H9 (cell line): ENCODE data around the gene WNT10A. TPM values are rescaled to one million over a fixed set of nuclear protein-coding genes. Genes with fewer than 3 reads are reported as not detected.

ENCODE experiments used
- DNase-seq: peaks from one replicate; pipeline ENCODE4 v3.0.0-alpha.2; 2017
- H2AFZ ChIP-seq: one replicate; pipeline ENCODE4 v1.6.1; 2013; ENCODE audit warnings: mild to moderate bottlenecking, low read length, control low read depth, moderate library complexity
- H2AK5ac ChIP-seq: 2 replicates; pipeline ENCODE4 v1.6.1; 2013; ENCODE audit warnings: low read length, control low read depth, mixed read lengths; ENCODE audit not compliant: insufficient read length
- H2BK120ac ChIP-seq: one replicate; pipeline ENCODE4 v1.6.1; 2013; ENCODE audit warnings: low read depth, mild to moderate bottlenecking, low read length, control low read depth, inconsistent platforms; ENCODE audit not compliant: poor library complexity, severe bottlenecking
- H2BK12ac ChIP-seq: 2 replicates; pipeline ENCODE4 v1.6.1; 2013; ENCODE audit warnings: low read length, control low read depth, mixed read lengths, low read depth; ENCODE audit not compliant: insufficient read length
- H2BK15ac ChIP-seq: 2 replicates; pipeline ENCODE4 v1.6.1; 2013; ENCODE audit warnings: low read depth, low read length, control low read depth
- H2BK20ac ChIP-seq: one replicate; pipeline ENCODE4 v1.6.1; 2013; ENCODE audit warnings: low read depth, mild to moderate bottlenecking, low read length, control low read depth, inconsistent platforms; ENCODE audit not compliant: poor library complexity, severe bottlenecking
- H2BK5ac ChIP-seq: 2 replicates; pipeline ENCODE4 v1.6.1; 2013; ENCODE audit warnings: low read length, control low read depth, mixed read lengths; ENCODE audit not compliant: insufficient read length
- H3K14ac ChIP-seq: 2 replicates; pipeline ENCODE4 v1.6.1; 2013; ENCODE audit warnings: low read length, control low read depth; ENCODE audit not compliant: insufficient read depth
- H3K18ac ChIP-seq: 2 replicates; pipeline ENCODE4 v1.6.1; 2013; ENCODE audit warnings: low read depth, mild to moderate bottlenecking, mixed read lengths, low read length, control low read depth; ENCODE audit not compliant: insufficient read length
- H3K23ac ChIP-seq: 2 replicates; pipeline ENCODE4 v1.6.1; 2013; ENCODE audit warnings: low read length, control low read depth, mixed read lengths, low read depth; ENCODE audit not compliant: insufficient read length
- H3K23me2 ChIP-seq: 2 replicates; pipeline ENCODE4 v1.6.1; 2013; ENCODE audit warnings: low read depth, mild to moderate bottlenecking, mixed read lengths, low read length, control low read depth; ENCODE audit not compliant: insufficient read length, poor library complexity, severe bottlenecking
- H3K27ac ChIP-seq: 2 replicates; pipeline ENCODE4 v1.5.1; 2013; ENCODE audit warnings: low read length, control low read depth, mixed read lengths, low read depth; ENCODE audit not compliant: insufficient read length
- H3K27me3 ChIP-seq: 2 replicates; pipeline ENCODE4 v1.6.1; 2013; ENCODE audit warnings: low read length, control low read depth, inconsistent platforms; ENCODE audit not compliant: insufficient read depth
- H3K4ac ChIP-seq: 2 replicates; pipeline ENCODE4 v1.6.1; 2013; ENCODE audit warnings: low read depth, mild to moderate bottlenecking, control low read depth, inconsistent platforms, low read length, moderate library complexity
- H3K4me1 ChIP-seq: 2 replicates; pipeline ENCODE4 v1.6.1; 2013; ENCODE audit warnings: low read length, control low read depth, inconsistent platforms; ENCODE audit not compliant: insufficient read depth
- H3K4me2 ChIP-seq: 2 replicates; pipeline ENCODE4 v1.6.1; 2013; ENCODE audit warnings: low read length, control low read depth, mixed read lengths; ENCODE audit not compliant: insufficient read length, insufficient read depth
- H3K56ac ChIP-seq: 2 replicates; pipeline ENCODE4 v1.6.1; 2013; ENCODE audit warnings: low read depth, mild to moderate bottlenecking, mixed read lengths, low read length, control low read depth; ENCODE audit not compliant: insufficient read length
- H3K79me1 ChIP-seq: 2 replicates; pipeline ENCODE4 v1.6.1; 2013; ENCODE audit warnings: low read depth, mild to moderate bottlenecking, moderate library complexity, low read length, control low read depth, inconsistent platforms; ENCODE audit not compliant: insufficient read depth, poor library complexity, severe bottlenecking
- H3K79me2 ChIP-seq: 2 replicates; pipeline ENCODE4 v1.6.1; 2013; ENCODE audit warnings: low read length, control low read depth, inconsistent platforms; ENCODE audit not compliant: insufficient read depth
- H3K9ac ChIP-seq: 2 replicates; pipeline ENCODE4 v1.6.1; 2013; ENCODE audit warnings: low read length, control low read depth, mixed read lengths; ENCODE audit not compliant: insufficient read length; ENCODE audit errors: extremely low read depth
- H3K9me3 ChIP-seq: one replicate; pipeline ENCODE4 v1.6.1; 2013; ENCODE audit warnings: low read depth, low read length, inconsistent platforms; ENCODE audit not compliant: control insufficient read depth
- H3T11ph ChIP-seq: one replicate; pipeline ENCODE4 v1.6.1; 2013; ENCODE audit warnings: mild to moderate bottlenecking, low read length, control low read depth, inconsistent platforms
- H4K20me1 ChIP-seq: one replicate; pipeline ENCODE4 v1.6.1; 2013; ENCODE audit not compliant: control insufficient read depth, insufficient read length, insufficient read depth
- H4K5ac ChIP-seq: 2 replicates; pipeline ENCODE4 v1.6.1; 2013; ENCODE audit warnings: low read depth, mild to moderate bottlenecking, mixed read lengths, low read length, control low read depth; ENCODE audit not compliant: insufficient read length
- H4K8ac ChIP-seq: replicated peaks from 2 replicates; pipeline ENCODE4 v1.6.1; 2013; ENCODE audit warnings: low read length, control low read depth, mixed read lengths, low read depth; ENCODE audit not compliant: insufficient read length
- H4K91ac ChIP-seq: 2 replicates; pipeline ENCODE4 v1.6.1; 2013; ENCODE audit warnings: low read depth, mild to moderate bottlenecking, moderate library complexity, mixed read lengths, low read length, control low read depth; ENCODE audit not compliant: insufficient read length
- H3K27ac Mint-ChIP-seq, 3 experiments: 2 replicates in 2 of 3; 3 replicates in 1 of 3; pipeline ENCODE4 v1.8.0; 2020 to 2021; ENCODE audit warnings: mixed read lengths in 3 of 3, mild to moderate bottlenecking in 1 of 3, moderate library complexity in 1 of 3
- H3K27me3 Mint-ChIP-seq: 2 replicates; pipeline ENCODE4 v1.8.0; 2021; ENCODE audit warnings: low read depth, mild to moderate bottlenecking, moderate library complexity, mixed read lengths
- H3K36me3 Mint-ChIP-seq, 3 experiments: 2 replicates in 2 of 3; 3 replicates in 1 of 3; pipeline ENCODE4 v1.8.0; 2020 to 2021; ENCODE audit warnings: low read depth in 3 of 3, mixed read lengths in 3 of 3; ENCODE audit not compliant: insufficient read depth in 1 of 3
- H3K4me1 Mint-ChIP-seq, 2 experiments: 2 replicates each; pipeline ENCODE4 v1.8.0; 2020; ENCODE audit warnings: mixed read lengths in 2 of 2
- H3K4me3 Mint-ChIP-seq, 2 experiments: 2 replicates in 1 of 2; 3 replicates in 1 of 2; pipeline ENCODE4 v1.8.0; 2020 to 2021; ENCODE audit warnings: mild to moderate bottlenecking in 2 of 2, mixed read lengths in 2 of 2, moderate library complexity in 1 of 2
- H3K9me3 Mint-ChIP-seq, 2 experiments: 2 replicates in 1 of 2; 3 replicates in 1 of 2; pipeline ENCODE4 v1.8.0; 2020; ENCODE audit warnings: mild to moderate bottlenecking in 2 of 2, mixed read lengths in 2 of 2, moderate library complexity in 1 of 2
- CTCF ChIP-seq: fragments of 200-600 bp; sonication (generic); conservative IDR thresholded peaks from 3 replicates; pipeline ENCODE4 v1.8.0; 2021; ENCODE audit warnings: antibody characterized with exemption, mild to moderate bottlenecking
- WGBS: extraction: QIAGEN DNeasy Blood & Tissue Kit; methylation state at CpG from one replicate; pipeline ENCODE4 v1.1.7; 2013; ENCODE audit warnings: missing lambda C conversion rate, low lambda C conversion rate, mixed read lengths; ENCODE audit not compliant: insufficient read length; ENCODE audit errors: extremely low coverage; 5-methylcytosine and 5-hydroxymethylcytosine counted together
- total RNA-seq: library from RNA; stranded (reverse); gene quantifications from 2 replicates; pipeline ENCODE4 v1.2.1, GENCODE V29; 2021

WNT10A gene
- total RNA-seq, 1 experiment from 2014 or later = not detected

GRCh38 chr2:218889937-218890336, 9.3 kb downstream of the WNT10A start:
- Mint-ChIP-seq H3K36me3 (no peaks in the 10 kb centered on the region; a peak in 1 of 7 replicates), H3K9me3 (peaks cover 2% of the 10 kb centered on the region in 2 experiments; a peak in 2 of 5 replicates), H3K4me1 (peaks cover 4 to 22% of the 10 kb centered on the region in 2 experiments), H3K27me3 (peaks cover 97% of the 10 kb centered on the region), H3K27ac (no peak overlapping the region), H3K4me3 (no peak overlapping the region)
- no peak overlapping the region for H3K4ac ChIP-seq
- no peaks in the 10 kb centered on the region; the same call in 1 of the 2 replicates for H3K4me1 ChIP-seq
- no peak overlapping the region for H3K56ac ChIP-seq
- no peak overlapping the region for H3K23ac ChIP-seq
- no peak overlapping the region for H3K14ac ChIP-seq
- H4K20me1 ChIP-seq = no peaks in the 10 kb centered on the region
- H2BK12ac ChIP-seq = no peak overlapping the region
- no CpG with 5 or more reads among the region's 23 CpGs for WGBS
- no peak overlapping the region for H4K8ac ChIP-seq
- no peak for DNase-seq
- no peak overlapping the region for H3K27ac ChIP-seq
- no peaks in the 10 kb centered on the region for H3K79me2 ChIP-seq
- no peaks in the 10 kb centered on the region for H3K79me1 ChIP-seq
- no peak overlapping the region for H2BK120ac ChIP-seq
- no peak overlapping the region for H4K91ac ChIP-seq
- H2BK15ac ChIP-seq = no peak overlapping the region
- peaks cover 78% of the 10 kb centered on the region for H3K27me3 ChIP-seq
- no peak overlapping the region for H3K9ac ChIP-seq
- no peak overlapping the region for H3T11ph ChIP-seq
- no peak overlapping the region for H4K5ac ChIP-seq
- no peak for TF ChIP-seq CTCF
- H3K23me2 ChIP-seq = peaks cover 2% of the 10 kb centered on the region
- H2AK5ac ChIP-seq = no peak overlapping the region
- no peak overlapping the region for H2AFZ ChIP-seq
- H2BK5ac ChIP-seq = no peak overlapping the region
- H3K9me3 ChIP-seq = no peaks in the 10 kb centered on the region
- no peak overlapping the region for H3K18ac ChIP-seq
- H3K4me2 ChIP-seq = no peak overlapping the region
- no peak overlapping the region for H2BK20ac ChIP-seq
